ENCODE results near the gene ERGIC1.

DNA sequence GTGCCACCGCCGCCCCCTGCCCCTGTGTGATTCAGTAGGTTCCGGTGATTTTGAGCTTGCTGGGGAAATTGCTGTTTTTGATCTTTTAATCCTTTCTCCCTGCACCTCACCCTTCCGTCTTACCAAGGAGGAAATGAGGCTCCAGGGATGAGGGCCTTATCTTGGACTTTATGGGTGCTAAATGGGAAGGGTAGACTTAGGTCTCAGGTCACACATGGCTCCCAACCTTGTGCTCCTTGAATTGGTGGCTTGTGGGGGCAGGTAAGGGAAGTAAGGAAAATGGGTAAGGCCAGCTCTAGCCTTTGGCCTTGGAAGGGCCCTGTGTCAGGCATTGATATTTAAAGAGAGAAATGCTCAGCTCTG is 1.9 kb downstream of the ERGIC1 start:
- no peak for TF ChIP-seq CTCF (IDR thresholded peaks at IDR 0.05)
- TF ChIP-seq POLR2A (IDR thresholded peaks at IDR 0.05) = no peak

All from thyroid gland (tissue), 4 donors.